GM21423 (cell line): ENCODE measurements around the gene SYNGR1.

Source experiments
- ATAC-seq: cut with Tn5 transposase; IDR thresholded peaks from one replicate; pipeline ENCODE4 v1.9.1; 2021; ENCODE audit warnings: mild to moderate bottlenecking, moderate library complexity; ENCODE audit not compliant: unreplicated experiment

The SYNGR1 gene

GRCh38 chr22:39428597-39429071 lies 78.8 kb downstream of the SYNGR1 start:
- ATAC-seq, result no peak

GRCh38 chr22:39429186-39429585 lies 79.4 kb downstream of the SYNGR1 start:
- ATAC-seq, result no peak

GRCh38 chr22:39429916-39430575 lies 80.3 kb downstream of the SYNGR1 start:
- no peak for ATAC-seq

GRCh38 chr22:39430576-39431150 lies 80.9 kb downstream of the SYNGR1 start:
- no peak for ATAC-seq

- ATAC-seq, result no peak
Measured at GRCh38 chr22:39431216-39431801, 81.5 kb downstream of the SYNGR1 start.

GRCh38 chr22:39431821-39432251 lies 82.0 kb downstream of the SYNGR1 start:
- ATAC-seq, result no peak

GRCh38 chr22:39432361-39432811 lies 82.6 kb downstream of the SYNGR1 start:
- ATAC-seq, result no peak

- no peak for ATAC-seq
Measured at GRCh38 chr22:39433476-39434242, 83.9 kb downstream of the SYNGR1 start.

- no peak for ATAC-seq
Measured at GRCh38 chr22:39434243-39434653, 84.5 kb downstream of the SYNGR1 start.

- ATAC-seq, result no peak
Measured at GRCh38 chr22:39434721-39435120, 84.9 kb downstream of the SYNGR1 start.
